Smooth muscle cell (in vitro differentiated cells): Measurements from ENCODE around the gene ENAM. TPM values are rescaled to one million over a fixed set of nuclear protein-coding genes. Genes with fewer than 3 reads are reported as not detected.
"Not testable (repeated sequence)": the region's sequence is repeated elsewhere in the genome, so short reads cannot be mapped to it uniquely, and the experiment has no call there.

ENCODE experiments used
- DNase-seq: peaks from one replicate; lab custom pipeline; 2025; ENCODE audit not compliant: unreplicated experiment; lab: John Stamatoyannopoulos, UW
- H2AFZ ChIP-seq: fragments of 200-600 bp; sonication (generic); 2 replicates; pipeline ENCODE4 v1.6.0; 2016; ENCODE audit warnings: antibody characterized with exemption, low read depth, mild to moderate bottlenecking
- H3F3A ChIP-seq: fragments of 200-600 bp; sonication (generic); 2 replicates; pipeline ENCODE4 v1.6.0; 2017; ENCODE audit warnings: antibody characterized with exemption, low read depth
- H3K27ac ChIP-seq: fragments of 200-600 bp; sonication (generic); 2 replicates; pipeline ENCODE4 v1.5.1; 2016; ENCODE audit warnings: low read depth, mild to moderate bottlenecking
- H3K27me3 ChIP-seq: fragments of 200-600 bp; sonication (generic); 2 replicates; pipeline ENCODE4 v1.6.1; 2016; ENCODE audit warnings: low read depth, mild to moderate bottlenecking
- H3K36me3 ChIP-seq: fragments of 200-600 bp; sonication (generic); 2 replicates; pipeline ENCODE4 v1.5.1; 2016; ENCODE audit warnings: low read depth
- H3K4me1 ChIP-seq: fragments of 200-600 bp; sonication (generic); 2 replicates; pipeline ENCODE4 v1.5.1; 2016; ENCODE audit warnings: low read depth
- H3K4me2 ChIP-seq: fragments of 200-600 bp; sonication (generic); 2 replicates; pipeline ENCODE4 v1.6.0; 2016; ENCODE audit warnings: mild to moderate bottlenecking
- H3K4me3 ChIP-seq: fragments of 200-600 bp; sonication (generic); 2 replicates; pipeline ENCODE4 v1.5.1; 2016; ENCODE audit warnings: mild to moderate bottlenecking
- H3K79me2 ChIP-seq: fragments of 200-600 bp; sonication (generic); 2 replicates; pipeline ENCODE4 v1.6.0; 2016; ENCODE audit warnings: low read depth, mild to moderate bottlenecking
- H3K9ac ChIP-seq: fragments of 200-600 bp; sonication (generic); 2 replicates; pipeline ENCODE4 v1.6.0; 2016; ENCODE audit warnings: low read depth
- H3K9me3 ChIP-seq: fragments of 200-600 bp; sonication (generic); replicated peaks from 2 replicates; pipeline ENCODE4 v1.5.1; 2016; ENCODE audit warnings: low read depth
- H4K20me1 ChIP-seq: fragments of 200-600 bp; sonication (generic); 2 replicates; pipeline ENCODE4 v1.6.0; 2016; ENCODE audit warnings: low read depth
- CTCF ChIP-seq: fragments of 200-600 bp; sonication (generic); IDR thresholded peaks from 2 replicates; pipeline ENCODE4 v1.5.1; 2017; ENCODE audit warnings: borderline replicate concordance, mild to moderate bottlenecking, antibody characterized with exemption; ENCODE audit not compliant: insufficient read depth, poor library complexity, severe bottlenecking
- WGBS: methylation state at CpG from one replicate; pipeline ENCODE4 v1.1.7; 2016; ENCODE audit warnings: low lambda C conversion rate; 5-methylcytosine and 5-hydroxymethylcytosine counted together
- polyA plus RNA-seq: library from polyadenylated mRNA; unstranded; fragments of >200 nt; fragmentation: Nextera tagmentation; extraction: Ambion mirVana; gene quantifications from 2 replicates; pipeline ENCODE4 v1.2.1, GENCODE V29; 2016
- total RNA-seq: library from RNA; depleted of rRNA; stranded (reverse); fragments of >200 nt; gene quantifications from 2 replicates; pipeline ENCODE4 v1.2.3, GENCODE V29; 2014

ENAM gene
- total and polyA plus RNA-seq, 2 experiments from 2014 or later: not detected

GRCh38 chr4:70678383-70678999, 49.9 kb downstream of the ENAM start:
- no peaks in the 10 kb centered on the region for H3F3A ChIP-seq
- no peaks in the 10 kb centered on the region for H3K36me3 ChIP-seq
- H3K79me2 ChIP-seq: no peaks in the 10 kb centered on the region
- DNase-seq: no peak
- no peak overlapping the region for H2AFZ ChIP-seq
- no peak overlapping the region for H3K27ac ChIP-seq
- no peaks in the 10 kb centered on the region for H3K9me3 ChIP-seq
- no peaks in the 10 kb centered on the region for H3K27me3 ChIP-seq
- TF ChIP-seq CTCF: no peak
- no peak overlapping the region for H3K4me2 ChIP-seq
- no peak overlapping the region for H3K9ac ChIP-seq
- no peaks in the 10 kb centered on the region for H4K20me1 ChIP-seq
- no peak overlapping the region for H3K4me3 ChIP-seq
- H3K4me1 ChIP-seq: no peaks in the 10 kb centered on the region
- 97% methylated on average over 1 of the region's 1 CpG for WGBS

- TF ChIP-seq CTCF: no peak
- no peak overlapping the region for H3K4me3 ChIP-seq
- no peak overlapping the region for H3K9ac ChIP-seq
- no peaks in the 10 kb centered on the region for H3K4me1 ChIP-seq
- peaks cover 3% of the 10 kb centered on the region for H3K27me3 ChIP-seq
- H3K4me2 ChIP-seq: no peak overlapping the region
- H4K20me1 ChIP-seq: no peaks in the 10 kb centered on the region
- no peaks in the 10 kb centered on the region for H3F3A ChIP-seq
- DNase-seq: no peak
- H3K9me3 ChIP-seq: no peaks in the 10 kb centered on the region
- H3K27ac ChIP-seq: no peak overlapping the region
- no peaks in the 10 kb centered on the region for H3K79me2 ChIP-seq
- H3K36me3 ChIP-seq: no peaks in the 10 kb centered on the region
- no peak overlapping the region for H2AFZ ChIP-seq
These were observed 52.4 kb downstream of the ENAM start for GRCh38 chr4:70680934-70681333.

- Histone ChIP-seq H3K4me1 (no peaks in the 10 kb centered on the region), H2AFZ (no peak overlapping the region), H3K36me3 (no peaks in the 10 kb centered on the region), H3K4me2 (no peak overlapping the region), H3K4me3 (no peak overlapping the region), H3K9me3 (no peaks in the 10 kb centered on the region), H3K27ac (no peak overlapping the region), H3K9ac (no peak overlapping the region), H3K79me2 (no peaks in the 10 kb centered on the region), H3K27me3 (peaks cover 3% of the 10 kb centered on the region), H4K20me1 (no peaks in the 10 kb centered on the region), H3F3A (no peaks in the 10 kb centered on the region)
- DNase-seq: no peak
- no peak for TF ChIP-seq CTCF
These were observed 53.2 kb downstream of the ENAM start for GRCh38 chr4:70681704-70682103.

- not testable (repeated sequence) for H4K20me1 ChIP-seq, H3K9me3 ChIP-seq, H3K36me3 ChIP-seq, H2AFZ ChIP-seq, H3K9ac ChIP-seq, H3K27me3 ChIP-seq, H3K79me2 ChIP-seq, H3K4me2 ChIP-seq, H3K4me1 ChIP-seq, DNase-seq, H3F3A ChIP-seq, H3K27ac ChIP-seq, H3K4me3 ChIP-seq
- 94% methylated on average over 3 of the region's 3 CpGs for WGBS
These were observed 53.6 kb downstream of the ENAM start for GRCh38 chr4:70682142-70682541.
